HL-60 (cell line): ENCODE results near the gene GET3.

ENCODE experiments used
- POLR2AphosphoS5 ChIP-seq: IDR thresholded peaks from 2 replicates; pipeline ENCODE4 v1.6.1; 2012; ENCODE audit warnings: low read depth
- TF ChIP-seq, protein P1 (sequence below): IDR thresholded peaks from one replicate; pipeline ENCODE4 v1.5.1; 2011; ENCODE audit warnings: low read length, control low read depth, inconsistent platforms; ENCODE audit not compliant: insufficient read depth
- TF ChIP-seq, protein P2 (sequence below): IDR thresholded peaks from 2 replicates; pipeline ENCODE4 v1.6.1; 2012; ENCODE audit warnings: low read depth; ENCODE audit not compliant: insufficient replicate concordance

DNA sequence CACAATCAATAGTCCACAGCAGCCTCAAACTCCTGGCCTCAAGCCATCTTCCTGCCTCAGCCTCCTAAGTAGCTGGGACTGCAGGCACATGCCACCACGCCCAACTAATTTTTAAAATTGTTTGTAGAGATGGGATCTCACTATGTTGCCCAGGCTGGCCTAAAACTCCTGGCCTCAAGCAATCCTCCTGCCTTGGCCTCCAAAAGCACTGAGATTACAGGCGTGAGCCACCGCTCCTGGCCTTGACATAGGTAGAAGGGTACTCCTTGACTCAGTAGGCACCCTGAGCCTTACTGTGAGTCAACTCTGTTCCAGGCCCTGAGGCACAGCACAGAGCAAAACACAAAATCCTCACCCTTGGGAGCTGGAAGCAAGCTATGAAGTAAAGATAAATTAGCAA, 21.4 kb upstream of the GET3 start:
- TF ChIP-seq, protein P1, sequence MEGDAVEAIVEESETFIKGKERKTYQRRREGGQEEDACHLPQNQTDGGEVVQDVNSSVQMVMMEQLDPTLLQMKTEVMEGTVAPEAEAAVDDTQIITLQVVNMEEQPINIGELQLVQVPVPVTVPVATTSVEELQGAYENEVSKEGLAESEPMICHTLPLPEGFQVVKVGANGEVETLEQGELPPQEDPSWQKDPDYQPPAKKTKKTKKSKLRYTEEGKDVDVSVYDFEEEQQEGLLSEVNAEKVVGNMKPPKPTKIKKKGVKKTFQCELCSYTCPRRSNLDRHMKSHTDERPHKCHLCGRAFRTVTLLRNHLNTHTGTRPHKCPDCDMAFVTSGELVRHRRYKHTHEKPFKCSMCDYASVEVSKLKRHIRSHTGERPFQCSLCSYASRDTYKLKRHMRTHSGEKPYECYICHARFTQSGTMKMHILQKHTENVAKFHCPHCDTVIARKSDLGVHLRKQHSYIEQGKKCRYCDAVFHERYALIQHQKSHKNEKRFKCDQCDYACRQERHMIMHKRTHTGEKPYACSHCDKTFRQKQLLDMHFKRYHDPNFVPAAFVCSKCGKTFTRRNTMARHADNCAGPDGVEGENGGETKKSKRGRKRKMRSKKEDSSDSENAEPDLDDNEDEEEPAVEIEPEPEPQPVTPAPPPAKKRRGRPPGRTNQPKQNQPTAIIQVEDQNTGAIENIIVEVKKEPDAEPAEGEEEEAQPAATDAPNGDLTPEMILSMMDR = no peak
- TF ChIP-seq, protein P2, sequence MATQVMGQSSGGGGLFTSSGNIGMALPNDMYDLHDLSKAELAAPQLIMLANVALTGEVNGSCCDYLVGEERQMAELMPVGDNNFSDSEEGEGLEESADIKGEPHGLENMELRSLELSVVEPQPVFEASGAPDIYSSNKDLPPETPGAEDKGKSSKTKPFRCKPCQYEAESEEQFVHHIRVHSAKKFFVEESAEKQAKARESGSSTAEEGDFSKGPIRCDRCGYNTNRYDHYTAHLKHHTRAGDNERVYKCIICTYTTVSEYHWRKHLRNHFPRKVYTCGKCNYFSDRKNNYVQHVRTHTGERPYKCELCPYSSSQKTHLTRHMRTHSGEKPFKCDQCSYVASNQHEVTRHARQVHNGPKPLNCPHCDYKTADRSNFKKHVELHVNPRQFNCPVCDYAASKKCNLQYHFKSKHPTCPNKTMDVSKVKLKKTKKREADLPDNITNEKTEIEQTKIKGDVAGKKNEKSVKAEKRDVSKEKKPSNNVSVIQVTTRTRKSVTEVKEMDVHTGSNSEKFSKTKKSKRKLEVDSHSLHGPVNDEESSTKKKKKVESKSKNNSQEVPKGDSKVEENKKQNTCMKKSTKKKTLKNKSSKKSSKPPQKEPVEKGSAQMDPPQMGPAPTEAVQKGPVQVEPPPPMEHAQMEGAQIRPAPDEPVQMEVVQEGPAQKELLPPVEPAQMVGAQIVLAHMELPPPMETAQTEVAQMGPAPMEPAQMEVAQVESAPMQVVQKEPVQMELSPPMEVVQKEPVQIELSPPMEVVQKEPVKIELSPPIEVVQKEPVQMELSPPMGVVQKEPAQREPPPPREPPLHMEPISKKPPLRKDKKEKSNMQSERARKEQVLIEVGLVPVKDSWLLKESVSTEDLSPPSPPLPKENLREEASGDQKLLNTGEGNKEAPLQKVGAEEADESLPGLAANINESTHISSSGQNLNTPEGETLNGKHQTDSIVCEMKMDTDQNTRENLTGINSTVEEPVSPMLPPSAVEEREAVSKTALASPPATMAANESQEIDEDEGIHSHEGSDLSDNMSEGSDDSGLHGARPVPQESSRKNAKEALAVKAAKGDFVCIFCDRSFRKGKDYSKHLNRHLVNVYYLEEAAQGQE = no peak
- TF ChIP-seq POLR2AphosphoS5 = no peak
